Activated naive CD8-positive, alpha-beta T cell treated with anti-CD3 and anti-CD28 coated beads, Interleukin-2, amount 50 U/mL, for 24 hours (primary cell): ENCODE results near the gene HOXD9.

Experiments used
- ATAC-seq: fragments of 150-1000 bp; cut with Tn5 transposase; one replicate; pipeline ENCODE4 v1.10.0; 2021
- DNase-seq: peaks from one replicate; pipeline ENCODE4 v3.0.0; 2021
- H3K27ac Mint-ChIP-seq: one replicate; pipeline ENCODE4 v1.8.0; 2021; ENCODE audit warnings: mild to moderate bottlenecking, mixed read lengths
- H3K27me3 Mint-ChIP-seq: one replicate; pipeline ENCODE4 v1.8.0; 2021; ENCODE audit warnings: mixed read lengths
- H3K36me3 Mint-ChIP-seq: one replicate; pipeline ENCODE4 v1.8.0; 2021; ENCODE audit warnings: low read depth, mixed read lengths
- H3K4me1 Mint-ChIP-seq: one replicate; pipeline ENCODE4 v1.8.0; 2021; ENCODE audit warnings: mixed read lengths
- H3K4me3 Mint-ChIP-seq: one replicate; pipeline ENCODE4 v1.8.0; 2021; ENCODE audit warnings: mild to moderate bottlenecking, moderate library complexity, mixed read lengths
- H3K9me3 Mint-ChIP-seq: one replicate; pipeline ENCODE4 v1.8.0; 2021; ENCODE audit warnings: mixed read lengths

HOXD9 gene

DNA sequence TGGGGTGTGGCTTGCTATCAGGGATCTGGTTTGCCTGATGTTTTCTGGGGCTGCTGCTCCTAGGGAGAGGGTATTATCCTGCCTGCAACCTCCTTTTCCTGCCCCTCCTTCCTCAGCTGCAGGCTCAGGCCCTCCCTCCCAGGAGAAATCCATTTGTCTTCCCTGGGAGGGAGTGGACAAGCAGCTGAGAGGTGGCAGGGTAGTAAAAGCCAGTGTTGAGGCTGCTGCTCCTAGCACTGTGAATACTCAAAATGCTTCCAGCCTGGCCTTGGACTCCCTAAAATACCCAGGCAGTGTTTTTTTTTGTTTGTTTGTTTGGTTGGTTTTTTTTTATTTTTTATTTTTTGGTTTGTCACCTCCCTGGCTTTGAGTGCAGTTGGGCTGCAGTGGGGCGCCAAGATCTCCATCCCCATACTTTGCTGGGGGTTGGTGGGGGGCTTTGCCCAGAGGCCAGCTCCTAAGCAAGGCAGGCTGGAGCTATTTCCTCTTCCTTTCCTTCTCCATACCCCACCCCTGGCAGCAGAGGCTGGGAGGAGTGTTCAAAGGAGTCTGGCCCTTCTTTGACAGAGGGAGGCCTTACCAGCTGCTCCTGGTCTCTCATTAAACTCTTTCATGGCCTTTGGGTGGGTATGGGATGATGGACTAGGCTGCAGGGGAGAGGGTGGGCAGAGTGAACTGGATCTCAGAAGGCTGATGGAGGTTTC lies 48.2 kb downstream of the HOXD9 start:
- Mint-ChIP-seq H3K9me3 (no peaks in the 10 kb centered on the region), H3K27ac (no peak overlapping the region), H3K4me3 (no peak overlapping the region), H3K36me3 (peaks cover 2% of the 10 kb centered on the region), H3K4me1 (peaks cover 16% of the 10 kb centered on the region), H3K27me3 (peaks cover 81% of the 10 kb centered on the region)
- ATAC-seq, result no peak
- DNase-seq, result no peak

- ATAC-seq, result no peak
- DNase-seq, result no peak
- H3K4me3 Mint-ChIP-seq, result no peak overlapping the region
- no peaks in the 10 kb centered on the region for H3K9me3 Mint-ChIP-seq
- no peak overlapping the region for H3K27ac Mint-ChIP-seq
- H3K36me3 Mint-ChIP-seq, result peaks cover 2% of the 10 kb centered on the region
- peaks cover 82% of the 10 kb centered on the region for H3K27me3 Mint-ChIP-seq
- H3K4me1 Mint-ChIP-seq, result peaks cover 16% of the 10 kb centered on the region
Measured at GRCh38 chr2:176171351-176172006, 49.0 kb downstream of the HOXD9 start.

DNA sequence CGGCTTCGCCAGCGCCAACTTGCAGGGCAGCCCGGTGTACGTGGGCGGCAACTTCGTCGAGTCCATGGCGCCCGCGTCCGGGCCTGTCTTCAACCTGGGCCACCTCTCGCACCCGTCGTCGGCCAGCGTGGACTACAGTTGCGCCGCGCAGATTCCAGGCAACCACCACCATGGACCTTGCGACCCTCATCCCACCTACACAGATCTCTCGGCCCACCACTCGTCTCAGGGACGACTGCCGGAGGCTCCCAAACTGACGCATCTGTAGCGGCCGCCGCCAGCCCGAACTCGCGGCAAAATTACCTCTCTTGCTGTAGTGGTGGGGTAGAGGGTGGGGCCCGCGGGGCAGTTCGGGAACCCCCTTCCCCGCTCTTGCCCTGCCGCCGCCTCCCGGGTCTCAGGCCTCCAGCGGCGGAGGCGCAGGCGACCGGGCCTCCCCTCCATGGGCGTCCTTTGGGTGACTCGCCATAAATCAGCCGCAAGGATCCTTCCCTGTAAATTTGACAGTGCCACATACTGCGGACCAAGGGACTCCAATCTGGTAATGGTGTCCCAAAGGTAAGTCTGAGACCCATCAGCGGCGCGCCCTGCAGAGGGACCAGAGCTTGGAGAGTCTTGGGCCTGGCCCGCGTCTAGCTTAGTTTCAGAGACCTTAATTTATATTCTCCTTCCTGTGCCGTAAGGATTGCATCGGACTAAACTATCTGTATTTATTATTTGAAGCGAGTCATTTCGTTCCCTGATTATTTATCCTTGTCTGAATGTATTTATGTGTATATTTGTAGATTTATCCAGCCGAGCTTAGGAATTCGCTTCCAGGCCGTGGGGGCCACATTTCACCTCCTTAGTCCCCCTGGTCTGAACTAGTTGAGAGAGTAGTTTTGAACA lies 49.7 kb downstream of the HOXD9 start:
- Mint-ChIP-seq H3K4me1 (peaks cover 16% of the 10 kb centered on the region), H3K27ac (no peak overlapping the region), H3K27me3 (peaks cover 82% of the 10 kb centered on the region), H3K9me3 (no peaks in the 10 kb centered on the region), H3K4me3 (no peak overlapping the region), H3K36me3 (peaks cover 2% of the 10 kb centered on the region)
- DNase-seq, result no peak
- ATAC-seq, result no peak

GRCh38 chr2:176172895-176173566 lies 50.5 kb downstream of the HOXD9 start:
- Mint-ChIP-seq H3K4me1 (peaks cover 16% of the 10 kb centered on the region), H3K9me3 (no peaks in the 10 kb centered on the region), H3K27ac (no peak overlapping the region), H3K27me3 (peaks cover 81% of the 10 kb centered on the region), H3K36me3 (peaks cover 2% of the 10 kb centered on the region), H3K4me3 (no peak overlapping the region)
- ATAC-seq, result no peak
- no peak for DNase-seq

DNA sequence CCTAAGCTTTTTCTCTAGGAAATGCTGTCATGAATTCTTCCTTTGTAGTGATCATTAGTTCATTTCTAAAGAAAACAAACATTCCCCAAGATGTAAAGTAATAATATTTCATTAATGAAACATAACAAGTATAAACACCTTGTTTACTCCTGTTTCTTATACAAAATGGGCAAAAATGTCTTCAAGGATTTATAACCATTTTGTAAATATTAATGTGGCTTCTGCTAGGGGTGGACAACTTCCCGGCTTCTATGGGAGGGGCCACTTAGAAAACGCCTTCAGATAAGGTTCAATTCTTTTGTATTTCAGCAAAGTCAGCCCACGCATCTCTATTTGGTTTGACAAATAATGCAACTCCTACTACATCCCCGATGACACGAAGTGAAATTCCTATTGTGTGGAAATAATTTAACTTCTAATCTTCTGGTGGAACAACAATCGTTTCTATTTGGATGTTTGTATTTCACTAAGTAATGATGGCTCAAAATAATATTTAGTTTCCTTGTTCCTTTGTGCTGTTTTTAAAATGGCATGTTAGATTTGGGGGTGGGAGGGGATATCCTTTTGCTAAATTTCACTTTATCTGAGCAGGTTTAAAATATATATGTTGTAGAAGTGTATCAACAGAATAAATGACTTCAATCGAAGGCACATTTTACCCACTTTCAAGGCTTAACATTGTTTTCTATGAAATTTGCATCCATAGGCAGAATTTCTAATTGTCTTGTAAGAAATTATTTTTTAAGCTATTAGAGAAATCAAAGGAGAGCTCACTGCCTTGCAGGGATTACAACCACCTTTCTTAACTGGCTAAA lies 51.3 kb downstream of the HOXD9 start:
- Mint-ChIP-seq H3K4me1 (peaks cover 18% of the 10 kb centered on the region), H3K4me3 (no peak overlapping the region), H3K27me3 (peaks cover 84% of the 10 kb centered on the region), H3K36me3 (peaks cover 2% of the 10 kb centered on the region), H3K27ac (no peak overlapping the region), H3K9me3 (no peaks in the 10 kb centered on the region)
- ATAC-seq (no peak), DNase-seq (no peak)

GRCh38 chr2:176174382-176174823 lies 51.9 kb downstream of the HOXD9 start:
- Mint-ChIP-seq H3K9me3 (no peaks in the 10 kb centered on the region), H3K4me3 (no peak overlapping the region), H3K36me3 (peaks cover 2% of the 10 kb centered on the region), H3K27ac (no peak overlapping the region), H3K4me1 (peaks cover 19% of the 10 kb centered on the region), H3K27me3 (peaks cover 88% of the 10 kb centered on the region)
- ATAC-seq (no peak), DNase-seq (no peak)
